ENCODE results near the gene VIM. TPM values are rescaled to one million over a fixed set of nuclear protein-coding genes. Genes with fewer than 3 reads are reported as not detected.

Gene VIM
- total and polyA plus RNA-seq, 2 donors from 2014 or later: 403 to 1,044 TPM

DNA sequence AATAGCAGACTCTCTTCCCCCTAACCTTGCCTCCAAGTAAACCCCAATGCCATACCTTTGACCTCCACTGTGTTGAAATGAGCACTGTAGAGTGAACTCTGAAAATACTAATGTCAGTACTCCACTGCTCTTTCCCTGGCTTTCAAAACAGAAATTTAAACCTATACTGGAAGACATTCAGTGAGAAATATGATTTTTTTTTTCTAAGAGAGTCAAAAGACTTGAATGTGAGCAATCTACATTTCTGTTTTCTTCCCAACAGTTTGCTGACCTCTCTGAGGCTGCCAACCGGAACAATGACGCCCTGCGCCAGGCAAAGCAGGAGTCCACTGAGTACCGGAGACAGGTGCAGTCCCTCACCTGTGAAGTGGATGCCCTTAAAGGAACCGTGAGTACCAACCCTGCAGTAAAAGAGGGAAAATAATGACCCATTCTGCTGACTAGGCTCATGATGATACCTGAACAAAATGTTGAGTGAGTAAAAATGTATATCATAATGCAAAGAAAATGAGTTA is 6.4 kb downstream of the VIM start:
- intact Hi-C loops (cut with DNase I): no loop called here
- no peak overlapping the region for H3K27ac ChIP-seq (ENCODE audit: low read depth in 2 of 2, low read length in 2 of 2)
- DNase-seq (no peak), FAIRE-seq (no peak)
- H3K9me3 ChIP-seq (ENCODE audit: control insufficient read depth in 2 of 3, insufficient read depth in 1 of 3, low read length in 3 of 3): no peaks in the 10 kb centered on the region
- peaks cover 0 to 26% (median 24%) of the 10 kb centered on the region in 3 donors for H3K36me3 ChIP-seq (ENCODE audit: control insufficient read depth in 2 of 3, insufficient read depth in 3 of 3, low read length in 3 of 3)
- no peak overlapping the region for H3K9ac ChIP-seq (ENCODE audit: low read length in 3 of 3)
- TF ChIP-seq, protein P1, sequence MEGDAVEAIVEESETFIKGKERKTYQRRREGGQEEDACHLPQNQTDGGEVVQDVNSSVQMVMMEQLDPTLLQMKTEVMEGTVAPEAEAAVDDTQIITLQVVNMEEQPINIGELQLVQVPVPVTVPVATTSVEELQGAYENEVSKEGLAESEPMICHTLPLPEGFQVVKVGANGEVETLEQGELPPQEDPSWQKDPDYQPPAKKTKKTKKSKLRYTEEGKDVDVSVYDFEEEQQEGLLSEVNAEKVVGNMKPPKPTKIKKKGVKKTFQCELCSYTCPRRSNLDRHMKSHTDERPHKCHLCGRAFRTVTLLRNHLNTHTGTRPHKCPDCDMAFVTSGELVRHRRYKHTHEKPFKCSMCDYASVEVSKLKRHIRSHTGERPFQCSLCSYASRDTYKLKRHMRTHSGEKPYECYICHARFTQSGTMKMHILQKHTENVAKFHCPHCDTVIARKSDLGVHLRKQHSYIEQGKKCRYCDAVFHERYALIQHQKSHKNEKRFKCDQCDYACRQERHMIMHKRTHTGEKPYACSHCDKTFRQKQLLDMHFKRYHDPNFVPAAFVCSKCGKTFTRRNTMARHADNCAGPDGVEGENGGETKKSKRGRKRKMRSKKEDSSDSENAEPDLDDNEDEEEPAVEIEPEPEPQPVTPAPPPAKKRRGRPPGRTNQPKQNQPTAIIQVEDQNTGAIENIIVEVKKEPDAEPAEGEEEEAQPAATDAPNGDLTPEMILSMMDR (IDR thresholded peaks at IDR 0.05; ENCODE audit: borderline replicate concordance, extremely low read depth, insufficient read depth): no peak
- peaks cover 0 to 5% (median 0%) of the 10 kb centered on the region in 3 donors for H3K4me1 ChIP-seq (ENCODE audit: control insufficient read depth in 2 of 3, insufficient read depth in 2 of 3, low read depth in 1 of 3, low read length in 3 of 3)
- H3K4me3 ChIP-seq (ENCODE audit: low read length in 3 of 3): no peak overlapping the region
- no peaks in the 10 kb centered on the region for H3K27me3 ChIP-seq (ENCODE audit: control insufficient read depth, insufficient read depth, low read length)

- Histone ChIP-seq H3K36me3 (ENCODE audit: control insufficient read depth in 2 of 3, insufficient read depth in 3 of 3, low read length in 3 of 3) (peaks cover 0 to 26% (median 24%) of the 10 kb centered on the region in 3 donors), H3K4me1 (ENCODE audit: control insufficient read depth in 2 of 3, insufficient read depth in 2 of 3, low read depth in 1 of 3, low read length in 3 of 3) (peaks cover 0 to under 1% (median 0%) of the 10 kb centered on the region in 3 donors), H3K4me3 (ENCODE audit: low read length in 3 of 3) (no peak overlapping the region), H3K9ac (ENCODE audit: low read length in 3 of 3) (no peak overlapping the region), H3K27ac (ENCODE audit: low read depth in 2 of 2, low read length in 2 of 2) (no peak overlapping the region), H3K27me3 (ENCODE audit: control insufficient read depth, insufficient read depth, low read length) (no peaks in the 10 kb centered on the region), H3K9me3 (ENCODE audit: control insufficient read depth in 2 of 3, insufficient read depth in 1 of 3, low read length in 3 of 3) (no peaks in the 10 kb centered on the region)
- no peak for DNase-seq
- FAIRE-seq: no peak
- TF ChIP-seq, protein P1 (IDR thresholded peaks at IDR 0.05; ENCODE audit: borderline replicate concordance, extremely low read depth, insufficient read depth): no peak
- intact Hi-C loops (cut with DNase I): no loop called here
These were observed 7.1 kb downstream of the VIM start for GRCh38 chr10:17235136-17235535.

GRCh38 chr10:17236468-17237148 is 8.6 kb downstream of the VIM start:
- no peak overlapping the region for H3K27ac ChIP-seq (ENCODE audit: low read depth in 2 of 2, low read length in 2 of 2)
- DNase-seq (no peak), FAIRE-seq (no peak)
- no peaks in the 10 kb centered on the region for H3K27me3 ChIP-seq (ENCODE audit: control insufficient read depth, insufficient read depth, low read length)
- H3K4me3 ChIP-seq (ENCODE audit: low read length in 3 of 3): no peak overlapping the region
- no peak overlapping the region for H3K9ac ChIP-seq (ENCODE audit: low read length in 3 of 3)
- intact Hi-C loops (cut with DNase I): no loop called here
- H3K4me1 ChIP-seq (ENCODE audit: control insufficient read depth in 2 of 3, insufficient read depth in 2 of 3, low read depth in 1 of 3, low read length in 3 of 3): no peaks in the 10 kb centered on the region
- TF ChIP-seq, protein P1 (IDR thresholded peaks at IDR 0.05; ENCODE audit: borderline replicate concordance, extremely low read depth, insufficient read depth): no peak
- H3K9me3 ChIP-seq (ENCODE audit: control insufficient read depth in 2 of 3, insufficient read depth in 1 of 3, low read length in 3 of 3): no peaks in the 10 kb centered on the region
- peaks cover 0 to 26% (median 24%) of the 10 kb centered on the region in 3 donors for H3K36me3 ChIP-seq (ENCODE audit: control insufficient read depth in 2 of 3, insufficient read depth in 3 of 3, low read length in 3 of 3)
